ENCODE measurements around the gene C10orf90. TPM values are rescaled to one million over a fixed set of nuclear protein-coding genes. Genes with fewer than 3 reads are reported as not detected.

The C10orf90 gene
- total RNA-seq, 1 experiment from 2014 or later = 0.67 TPM

GRCh38 chr10:126617733-126618132, 52.8 kb downstream of the C10orf90 start:
- BruUV-seq (replicated peaks) = no TSS peak
- CTCF ChIA-PET = no interaction called here
- no peaks in the 10 kb centered on the region for H3K4me1 ChIP-seq (ENCODE audit: control insufficient read depth, insufficient read depth, low read length)
- ATAC-seq = no peak
- in situ Hi-C loops (cut with HindIII; ENCODE audit: low pct_unique_long_range_greater_than_20kb, low sequenced_read_pairs) (no loop called here), intact Hi-C loops (cut with micrococcal nuclease; ENCODE audit: unreplicated experiment) (no loop called here)
- H3K4me3 ChIP-seq (ENCODE audit: low read depth in 2 of 2, low read length in 2 of 2) = no peak overlapping the region
- H3K27ac ChIP-seq (ENCODE audit: low read length) = no peak overlapping the region
- DNase-seq (ENCODE audit: low read depth, low spot score) = no peak
- TF ChIP-seq REST (IDR thresholded peaks at IDR 0.05; ENCODE audit: insufficient read depth in 1 of 2, low read depth in 2 of 2, low read length in 1 of 2) (no peak), SIN3A (IDR thresholded peaks at IDR 0.05; ENCODE audit: borderline replicate concordance, insufficient read depth, low read depth, low read length) (no peak), POLR2AphosphoS5 (IDR thresholded peaks at IDR 0.05; ENCODE audit: low read depth, low read length) (no peak), TCF7L2 (IDR thresholded peaks at IDR 0.05; ENCODE audit: low read depth, low read length) (no peak), CTCF (IDR thresholded peaks at IDR 0.05) (no peak)
- H3K9me3 ChIP-seq (ENCODE audit: control insufficient read depth, insufficient read depth, low read depth, low read length) = no peaks in the 10 kb centered on the region
- peaks cover 14% of the 10 kb centered on the region; the same call in 1 of the 2 replicates for H3K27me3 ChIP-seq (ENCODE audit: control insufficient read depth, insufficient read depth, low read length)
- POLR2A ChIA-PET = interaction anchor here (0.6 kb wide), 1 partner anchor 753 kb away, joined by 18 read pairs; no protein-coding TSS in a partner anchor
- H3K36me3 ChIP-seq (ENCODE audit: control insufficient read depth, insufficient read depth, low read length) = no peaks in the 10 kb centered on the region

- in situ Hi-C loops (cut with HindIII; ENCODE audit: low pct_unique_long_range_greater_than_20kb, low sequenced_read_pairs) = no loop called here
- no peak for ATAC-seq
Measured at GRCh38 chr10:126617208-126617607, 53.3 kb downstream of the C10orf90 start.

More at GRCh38 chr10:126617208-126617607, 53.3 kb downstream of the C10orf90 start:
- ChIA-PET CTCF (no interaction called here), POLR2A (no interaction called here)
- no peak for TF ChIP-seq REST (IDR thresholded peaks at IDR 0.05; ENCODE audit: insufficient read depth in 1 of 2, low read depth in 2 of 2, low read length in 1 of 2)
- no peak for TF ChIP-seq TCF7L2 (IDR thresholded peaks at IDR 0.05; ENCODE audit: low read depth, low read length)
- TF ChIP-seq SIN3A (IDR thresholded peaks at IDR 0.05; ENCODE audit: borderline replicate concordance, insufficient read depth, low read depth, low read length) = no peak
- no peak for TF ChIP-seq POLR2AphosphoS5 (IDR thresholded peaks at IDR 0.05; ENCODE audit: low read depth, low read length)
- TF ChIP-seq CTCF (IDR thresholded peaks at IDR 0.05) = no peak
- intact Hi-C loops (cut with micrococcal nuclease; ENCODE audit: unreplicated experiment) = no loop called here
- H3K4me1 ChIP-seq (ENCODE audit: control insufficient read depth, insufficient read depth, low read length) = no peaks in the 10 kb centered on the region
- BruUV-seq (replicated peaks) = no TSS peak
- no peak overlapping the region for H3K27ac ChIP-seq (ENCODE audit: low read length)
- H3K4me3 ChIP-seq (ENCODE audit: low read depth in 2 of 2, low read length in 2 of 2) = no peak overlapping the region
- no peaks in the 10 kb centered on the region for H3K36me3 ChIP-seq (ENCODE audit: control insufficient read depth, insufficient read depth, low read length)
- no peak for DNase-seq (ENCODE audit: low read depth, low spot score)
- no peaks in the 10 kb centered on the region for H3K9me3 ChIP-seq (ENCODE audit: control insufficient read depth, insufficient read depth, low read depth, low read length)
- H3K27me3 ChIP-seq (ENCODE audit: control insufficient read depth, insufficient read depth, low read length) = peaks cover 14% of the 10 kb centered on the region; the same call in 1 of the 2 replicates
